PFSK-1 (cell line): Measurements from ENCODE around the gene C1orf21.

Experiments used
- FOXP2 ChIP-seq: optimal IDR thresholded peaks from 2 replicates; pipeline ENCODE3; 2011; ENCODE audit warnings: borderline replicate concordance, control low read depth, inconsistent platforms; ENCODE audit not compliant: insufficient read depth; ENCODE audit errors: extremely low read length, extremely low read depth
- POLR2AphosphoS5 ChIP-seq: IDR thresholded peaks from 2 replicates; pipeline ENCODE4 v1.6.1; 2012; ENCODE audit warnings: low read depth, mild to moderate bottlenecking, control low read depth, low read length, moderate library complexity
- SIN3A ChIP-seq: IDR thresholded peaks from 2 replicates; pipeline ENCODE4 v1.6.1; 2012; ENCODE audit warnings: mild to moderate bottlenecking, low read length, moderate library complexity, borderline replicate concordance; ENCODE audit not compliant: insufficient read depth
- TAF1 ChIP-seq: IDR thresholded peaks from 2 replicates; pipeline ENCODE4 v1.6.1; 2012; ENCODE audit warnings: low read length, control low read depth, borderline replicate concordance; ENCODE audit not compliant: insufficient read depth
- TF ChIP-seq, protein P1 (sequence below), 2 experiments: IDR thresholded peaks; 2 replicates each; pipeline versions ENCODE4 v1.6.1 to v1.8.0; 2011 to 2012; ENCODE audit warnings: low read depth in 2 of 2, low read length in 2 of 2, control low read depth in 1 of 2, inconsistent platforms in 1 of 2, mild to moderate bottlenecking in 1 of 2, moderate library complexity in 1 of 2; ENCODE audit not compliant: insufficient read depth in 1 of 2

Gene C1orf21

GRCh38 chr1:184416946-184417345 is 30.1 kb downstream of the C1orf21 start:
- TF ChIP-seq, protein P1, sequence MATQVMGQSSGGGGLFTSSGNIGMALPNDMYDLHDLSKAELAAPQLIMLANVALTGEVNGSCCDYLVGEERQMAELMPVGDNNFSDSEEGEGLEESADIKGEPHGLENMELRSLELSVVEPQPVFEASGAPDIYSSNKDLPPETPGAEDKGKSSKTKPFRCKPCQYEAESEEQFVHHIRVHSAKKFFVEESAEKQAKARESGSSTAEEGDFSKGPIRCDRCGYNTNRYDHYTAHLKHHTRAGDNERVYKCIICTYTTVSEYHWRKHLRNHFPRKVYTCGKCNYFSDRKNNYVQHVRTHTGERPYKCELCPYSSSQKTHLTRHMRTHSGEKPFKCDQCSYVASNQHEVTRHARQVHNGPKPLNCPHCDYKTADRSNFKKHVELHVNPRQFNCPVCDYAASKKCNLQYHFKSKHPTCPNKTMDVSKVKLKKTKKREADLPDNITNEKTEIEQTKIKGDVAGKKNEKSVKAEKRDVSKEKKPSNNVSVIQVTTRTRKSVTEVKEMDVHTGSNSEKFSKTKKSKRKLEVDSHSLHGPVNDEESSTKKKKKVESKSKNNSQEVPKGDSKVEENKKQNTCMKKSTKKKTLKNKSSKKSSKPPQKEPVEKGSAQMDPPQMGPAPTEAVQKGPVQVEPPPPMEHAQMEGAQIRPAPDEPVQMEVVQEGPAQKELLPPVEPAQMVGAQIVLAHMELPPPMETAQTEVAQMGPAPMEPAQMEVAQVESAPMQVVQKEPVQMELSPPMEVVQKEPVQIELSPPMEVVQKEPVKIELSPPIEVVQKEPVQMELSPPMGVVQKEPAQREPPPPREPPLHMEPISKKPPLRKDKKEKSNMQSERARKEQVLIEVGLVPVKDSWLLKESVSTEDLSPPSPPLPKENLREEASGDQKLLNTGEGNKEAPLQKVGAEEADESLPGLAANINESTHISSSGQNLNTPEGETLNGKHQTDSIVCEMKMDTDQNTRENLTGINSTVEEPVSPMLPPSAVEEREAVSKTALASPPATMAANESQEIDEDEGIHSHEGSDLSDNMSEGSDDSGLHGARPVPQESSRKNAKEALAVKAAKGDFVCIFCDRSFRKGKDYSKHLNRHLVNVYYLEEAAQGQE (IDR thresholded peaks at IDR 0.05; ENCODE audit: insufficient read depth in 1 of 2, low read depth in 2 of 2, low read length in 2 of 2) = no peak
- TF ChIP-seq FOXP2 (no peak), TAF1 (no peak), POLR2AphosphoS5 (no peak), SIN3A (no peak)

DNA sequence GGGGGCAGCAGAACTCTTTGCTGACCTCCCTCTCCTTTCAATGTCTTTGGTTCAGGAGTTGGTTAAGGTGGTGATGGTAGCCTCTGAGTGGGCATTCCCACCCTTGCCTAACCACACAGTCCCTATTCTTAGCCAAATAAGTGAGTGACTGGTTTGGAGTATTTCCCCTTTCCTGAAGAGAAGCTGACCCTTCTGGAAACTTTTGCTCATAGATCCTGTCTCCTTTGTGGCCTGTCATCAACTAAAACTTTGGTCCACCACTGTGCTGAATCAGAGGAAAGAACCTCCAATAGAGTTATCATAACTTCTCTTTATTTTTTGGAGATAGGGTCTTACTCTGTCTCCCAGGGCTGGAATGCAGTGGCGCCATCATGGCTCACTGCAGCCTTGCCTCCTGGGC is 31.1 kb downstream of the C1orf21 start:
- TF ChIP-seq, protein P1 (IDR thresholded peaks at IDR 0.05; ENCODE audit: insufficient read depth in 1 of 2, low read depth in 2 of 2, low read length in 2 of 2) = no peak
- no peak for TF ChIP-seq POLR2AphosphoS5
- TF ChIP-seq FOXP2 = no peak
- no peak for TF ChIP-seq SIN3A
- no peak for TF ChIP-seq TAF1

- TF ChIP-seq SIN3A (no peak), FOXP2 (no peak), POLR2AphosphoS5 (no peak), TAF1 (no peak)
- TF ChIP-seq, protein P1 (IDR thresholded peaks at IDR 0.05; ENCODE audit: insufficient read depth in 1 of 2, low read depth in 2 of 2, low read length in 2 of 2) = no peak
These were observed 32.0 kb downstream of the C1orf21 start for GRCh38 chr1:184418652-184419349.

DNA sequence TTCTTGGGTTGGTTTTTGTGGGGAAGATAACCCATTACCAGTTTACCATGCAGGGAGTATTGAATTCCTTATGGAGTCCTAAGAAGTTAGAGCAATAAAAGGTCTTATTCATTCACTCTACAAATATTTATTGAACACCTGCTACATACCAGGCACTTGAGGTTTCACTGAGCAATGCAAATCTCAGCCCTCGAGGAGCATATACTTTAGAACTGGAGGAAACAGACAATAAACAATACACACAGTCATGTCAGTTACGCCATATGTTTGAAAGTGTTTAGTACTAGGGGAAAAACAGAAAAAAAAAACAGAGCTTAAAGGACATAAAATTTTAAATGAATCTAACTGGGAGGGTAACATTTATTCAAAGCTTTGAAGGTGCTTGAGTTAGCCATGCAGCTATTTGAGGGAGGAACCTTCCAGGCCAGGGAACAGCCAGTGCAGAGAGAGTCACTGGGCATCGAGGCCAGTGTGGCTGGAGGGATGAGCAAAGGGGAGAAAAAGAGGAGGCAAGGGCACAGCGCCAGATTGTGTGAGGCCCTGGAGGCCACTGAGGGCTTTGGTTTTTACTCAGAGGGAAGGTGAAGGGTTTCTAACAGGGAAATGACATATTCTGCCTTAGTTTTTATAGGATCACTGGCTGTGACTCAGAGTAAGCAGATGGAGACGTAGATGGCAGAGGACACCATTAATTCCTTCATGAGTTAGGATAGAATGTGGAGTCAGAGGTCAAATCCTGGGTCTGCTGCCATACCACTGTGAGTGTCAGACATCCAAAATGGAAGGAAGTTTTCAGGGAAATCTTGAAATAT is 32.7 kb downstream of the C1orf21 start:
- TF ChIP-seq POLR2AphosphoS5 (no peak), TAF1 (no peak), FOXP2 (no peak), SIN3A (no peak)
- TF ChIP-seq, protein P1 (IDR thresholded peaks at IDR 0.05; ENCODE audit: insufficient read depth in 1 of 2, low read depth in 2 of 2, low read length in 2 of 2) = no peak
